Lower leg skin (tissue), 3 donors: Measurements from ENCODE around the gene PITX3.

Experiments used
- POLR2A ChIP-seq, 2 donors: fragments of 450-650 bp; IDR thresholded peaks; one replicate each; pipeline ENCODE4 v1.6.1; 2016 to 2017; ENCODE audit warnings: antibody characterized with exemption in 2 of 2, mild to moderate bottlenecking in 1 of 2, moderate library complexity in 1 of 2
- TF ChIP-seq, protein P1 (sequence below), 3 donors: fragments of 450-650 bp; IDR thresholded peaks; one replicate each; pipeline ENCODE4 v1.5.1; 2016; ENCODE audit warnings: antibody characterized with exemption in 3 of 3, mild to moderate bottlenecking in 3 of 3, moderate library complexity in 2 of 3

DNA sequence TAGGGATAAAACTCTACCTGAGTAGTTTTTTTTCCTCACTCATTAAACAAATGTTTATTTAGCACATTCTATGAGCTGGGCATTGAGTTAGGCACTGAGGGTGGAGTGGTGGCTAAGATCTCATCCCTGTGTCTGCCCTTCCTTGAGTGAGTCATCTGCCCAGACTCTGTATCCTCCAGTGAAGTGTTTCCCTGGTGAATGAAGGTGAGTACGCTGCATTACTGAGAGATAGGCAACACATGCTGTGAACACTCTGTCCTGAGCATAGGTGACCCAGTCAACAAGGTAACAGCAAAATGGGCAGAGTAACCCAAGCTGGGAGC, 5.8 kb downstream of the PITX3 start:
- TF ChIP-seq, protein P1, sequence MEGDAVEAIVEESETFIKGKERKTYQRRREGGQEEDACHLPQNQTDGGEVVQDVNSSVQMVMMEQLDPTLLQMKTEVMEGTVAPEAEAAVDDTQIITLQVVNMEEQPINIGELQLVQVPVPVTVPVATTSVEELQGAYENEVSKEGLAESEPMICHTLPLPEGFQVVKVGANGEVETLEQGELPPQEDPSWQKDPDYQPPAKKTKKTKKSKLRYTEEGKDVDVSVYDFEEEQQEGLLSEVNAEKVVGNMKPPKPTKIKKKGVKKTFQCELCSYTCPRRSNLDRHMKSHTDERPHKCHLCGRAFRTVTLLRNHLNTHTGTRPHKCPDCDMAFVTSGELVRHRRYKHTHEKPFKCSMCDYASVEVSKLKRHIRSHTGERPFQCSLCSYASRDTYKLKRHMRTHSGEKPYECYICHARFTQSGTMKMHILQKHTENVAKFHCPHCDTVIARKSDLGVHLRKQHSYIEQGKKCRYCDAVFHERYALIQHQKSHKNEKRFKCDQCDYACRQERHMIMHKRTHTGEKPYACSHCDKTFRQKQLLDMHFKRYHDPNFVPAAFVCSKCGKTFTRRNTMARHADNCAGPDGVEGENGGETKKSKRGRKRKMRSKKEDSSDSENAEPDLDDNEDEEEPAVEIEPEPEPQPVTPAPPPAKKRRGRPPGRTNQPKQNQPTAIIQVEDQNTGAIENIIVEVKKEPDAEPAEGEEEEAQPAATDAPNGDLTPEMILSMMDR (IDR thresholded peaks at IDR 0.05): no peak
- no peak for TF ChIP-seq POLR2A (IDR thresholded peaks at IDR 0.05)
